A549 (cell line): Measurements from ENCODE around the gene PRKAR1B.

Experiments
- CEBPB ChIP-seq, 2 experiments: fragments of >200 bp in 1 of 2; sonication (Bioruptor Twin) in 1 of 2; formaldehyde crosslinking in 1 of 2; IDR thresholded peaks; 2 replicates each; pipeline ENCODE4 v1.6.1; 2012 to 2016
- CTCF ChIP-seq: fragments of >200 bp; sonication (Bioruptor Twin); formaldehyde crosslinking; IDR thresholded peaks from 3 replicates; pipeline ENCODE4 v1.5.1; 2016
- EP300 ChIP-seq, 2 experiments: fragments of >200 bp; sonication (Bioruptor Twin); formaldehyde crosslinking; IDR thresholded peaks; 2 replicates in 1 of 2; 3 replicates in 1 of 2; pipeline ENCODE4 v1.6.1; 2016 to 2017
- JUNB ChIP-seq: fragments of >200 bp; sonication (Bioruptor Twin); formaldehyde crosslinking; IDR thresholded peaks from 2 replicates; pipeline ENCODE4 v1.6.1; 2016
- MAFK ChIP-seq: fragments of 450-650 bp; IDR thresholded peaks from 2 replicates; pipeline ENCODE4 v1.6.1; 2014; ENCODE audit not compliant: partially characterized antibody
- MAX ChIP-seq: IDR thresholded peaks from 2 replicates; pipeline ENCODE4 v1.6.1; 2012
- PHF8 ChIP-seq: fragments of 200-600 bp; sonication (generic); IDR thresholded peaks from 2 replicates; pipeline ENCODE4 v1.6.1; 2016; ENCODE audit warnings: low read depth, mild to moderate bottlenecking, antibody characterized with exemption, moderate library complexity, borderline replicate concordance
- POLR2A ChIP-seq: IDR thresholded peaks from 2 replicates; pipeline ENCODE4 v1.6.1; 2012; ENCODE audit warnings: mild to moderate bottlenecking, low read length
- RAD21 ChIP-seq, 2 experiments: fragments of >200 bp in 1 of 2; sonication (Bioruptor Twin) in 1 of 2; formaldehyde crosslinking in 1 of 2; IDR thresholded peaks in 1 of 2; conservative IDR thresholded peaks in 1 of 2; 2 replicates in 1 of 2; 3 replicates in 1 of 2; pipeline ENCODE4 v1.6.1; 2012 to 2018; ENCODE audit warnings: inconsistent platforms in 1 of 2
- TP53 ChIP-seq: fragments of 250-450 bp; sonication (Bioruptor Pico); IDR thresholded peaks from 2 replicates; pipeline ENCODE4 v1.5.0; 2021; ENCODE audit warnings: mild to moderate bottlenecking, moderate library complexity
- USF2 ChIP-seq: fragments of 450-650 bp; IDR thresholded peaks from 2 replicates; pipeline ENCODE4 v1.6.1; 2014; ENCODE audit warnings: antibody characterized with exemption
- TF ChIP-seq, protein P1 (sequence below): fragments of 200-600 bp; sonication (generic); IDR thresholded peaks from 2 replicates; pipeline ENCODE4 v1.6.1; 2016; ENCODE audit warnings: antibody characterized with exemption, mild to moderate bottlenecking, moderate library complexity

DNA sequence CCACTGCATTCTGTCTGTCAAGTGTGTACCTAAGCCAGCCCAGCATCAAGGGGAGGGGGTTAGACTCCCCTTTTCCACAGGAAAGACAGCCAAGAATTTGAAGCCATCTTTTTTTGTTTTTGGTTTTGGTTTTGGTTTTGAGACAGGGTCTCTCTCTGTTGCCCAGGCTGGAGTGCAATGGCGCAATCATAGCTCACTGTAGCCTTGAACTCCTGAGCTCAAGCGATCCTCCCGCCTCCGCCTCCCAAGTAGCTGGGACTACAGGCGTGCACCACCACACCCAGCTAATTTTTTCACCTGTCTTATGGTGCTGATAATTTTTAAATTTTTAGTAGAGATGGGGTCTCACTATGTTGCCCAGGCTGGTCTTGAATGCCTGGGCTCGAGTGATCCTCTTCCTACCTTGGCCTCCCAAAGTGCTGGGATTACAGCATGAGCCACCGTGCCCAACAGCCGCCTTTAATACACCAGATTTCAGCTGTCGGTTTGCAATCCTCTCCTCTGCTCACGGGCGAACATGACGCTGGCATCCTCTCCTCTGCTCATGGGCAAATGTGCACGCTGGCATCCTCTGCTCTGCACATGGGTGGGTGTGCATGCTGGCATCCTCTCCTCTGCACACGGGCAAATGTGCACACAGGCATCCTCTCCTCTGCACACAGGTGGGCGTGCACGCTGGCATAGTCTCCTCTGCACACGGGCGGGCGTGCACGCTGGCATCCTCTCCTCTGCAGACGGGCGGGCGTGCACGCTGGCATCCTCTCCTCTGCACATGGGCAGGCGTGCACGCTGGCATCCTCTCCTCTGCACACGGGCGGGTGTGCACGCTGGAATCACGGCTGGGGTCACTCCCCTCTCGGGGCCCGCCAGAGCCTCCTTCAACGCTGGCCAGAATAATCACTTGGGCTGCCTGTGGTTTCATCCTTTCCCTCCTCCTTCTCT, 151.4 kb downstream of the PRKAR1B start:
- TF ChIP-seq CTCF (no peak), POLR2A (no peak), RAD21 (conservative IDR thresholded peaks at IDR 0.05 in 1 of 2, IDR thresholded peaks at IDR 0.05 in 1 of 2) (no peak), CEBPB (IDR thresholded peaks at IDR 0.05) (no peak), USF2 (no peak), PHF8 (no peak), MAFK (no peak), JUNB (no peak), EP300 (IDR thresholded peaks at IDR 0.05) (no peak), TP53 (CRISPR knock-in tag) (no peak), MAX (no peak)
- TF ChIP-seq, protein P1, sequence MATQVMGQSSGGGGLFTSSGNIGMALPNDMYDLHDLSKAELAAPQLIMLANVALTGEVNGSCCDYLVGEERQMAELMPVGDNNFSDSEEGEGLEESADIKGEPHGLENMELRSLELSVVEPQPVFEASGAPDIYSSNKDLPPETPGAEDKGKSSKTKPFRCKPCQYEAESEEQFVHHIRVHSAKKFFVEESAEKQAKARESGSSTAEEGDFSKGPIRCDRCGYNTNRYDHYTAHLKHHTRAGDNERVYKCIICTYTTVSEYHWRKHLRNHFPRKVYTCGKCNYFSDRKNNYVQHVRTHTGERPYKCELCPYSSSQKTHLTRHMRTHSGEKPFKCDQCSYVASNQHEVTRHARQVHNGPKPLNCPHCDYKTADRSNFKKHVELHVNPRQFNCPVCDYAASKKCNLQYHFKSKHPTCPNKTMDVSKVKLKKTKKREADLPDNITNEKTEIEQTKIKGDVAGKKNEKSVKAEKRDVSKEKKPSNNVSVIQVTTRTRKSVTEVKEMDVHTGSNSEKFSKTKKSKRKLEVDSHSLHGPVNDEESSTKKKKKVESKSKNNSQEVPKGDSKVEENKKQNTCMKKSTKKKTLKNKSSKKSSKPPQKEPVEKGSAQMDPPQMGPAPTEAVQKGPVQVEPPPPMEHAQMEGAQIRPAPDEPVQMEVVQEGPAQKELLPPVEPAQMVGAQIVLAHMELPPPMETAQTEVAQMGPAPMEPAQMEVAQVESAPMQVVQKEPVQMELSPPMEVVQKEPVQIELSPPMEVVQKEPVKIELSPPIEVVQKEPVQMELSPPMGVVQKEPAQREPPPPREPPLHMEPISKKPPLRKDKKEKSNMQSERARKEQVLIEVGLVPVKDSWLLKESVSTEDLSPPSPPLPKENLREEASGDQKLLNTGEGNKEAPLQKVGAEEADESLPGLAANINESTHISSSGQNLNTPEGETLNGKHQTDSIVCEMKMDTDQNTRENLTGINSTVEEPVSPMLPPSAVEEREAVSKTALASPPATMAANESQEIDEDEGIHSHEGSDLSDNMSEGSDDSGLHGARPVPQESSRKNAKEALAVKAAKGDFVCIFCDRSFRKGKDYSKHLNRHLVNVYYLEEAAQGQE = no peak
